Stimulated activated CD8-positive, alpha-beta memory T cell treated with anti-CD3 and anti-CD28 coated beads, Interleukin-7, amount 100 ng/mL, for 4 hours (primary cell): ENCODE results near the gene C1orf50.
"Not testable (repeated sequence)": the region's sequence is repeated elsewhere in the genome, so short reads cannot be mapped to it uniquely, and the experiment has no call there.

Experiments used
- DNase-seq, 2 donors: peaks; one replicate each; pipeline ENCODE4 v3.0.0-alpha.2; 2020; ENCODE audit warnings: low read depth in 2 of 2

C1orf50 gene

GRCh38 chr1:42766741-42767509, at the start of gene C1orf50, which contains the start of gene P3H1:
C1orf50 (plus strand) TSS chr1:42767249; CDS start chr1:42767312, 63 bp downstream.
P3H1 (minus strand) TSS chr1:42767028; CDS start chr1:42766971, 57 bp downstream.
- DNase-seq, result peak; percentile 99 to 100

GRCh38 chr1:42720868-42721267, 46.2 kb upstream of the C1orf50 start:
- no peak for DNase-seq

- DNase-seq, result no peak
These were observed 45.1 kb upstream of the C1orf50 start for GRCh38 chr1:42721926-42722325.

- DNase-seq, result not testable (repeated sequence)
These were observed 44.6 kb upstream of the C1orf50 start for GRCh38 chr1:42722403-42722802.

- DNase-seq, result no peak
These were observed 43.5 kb upstream of the C1orf50 start for GRCh38 chr1:42723511-42723910.

GRCh38 chr1:42725820-42726219, 41.2 kb upstream of the C1orf50 start:
- not testable (repeated sequence) for DNase-seq

- DNase-seq, result no peak
These were observed 37.0 kb upstream of the C1orf50 start for GRCh38 chr1:42730002-42730401.

- peak in 1 of 2 donors; percentile 18 for DNase-seq
These were observed 36.1 kb upstream of the C1orf50 start for GRCh38 chr1:42730988-42731387.

GRCh38 chr1:42731585-42731984, 35.5 kb upstream of the C1orf50 start:
- DNase-seq, result no peak

- DNase-seq, result no peak
These were observed 34.8 kb upstream of the C1orf50 start for GRCh38 chr1:42732126-42732680.

- no peak for DNase-seq
These were observed 33.4 kb upstream of the C1orf50 start for GRCh38 chr1:42733415-42734200.

GRCh38 chr1:42734201-42735035, 32.6 kb upstream of the C1orf50 start:
- DNase-seq, result no peak

- DNase-seq, result no peak
These were observed 32.0 kb upstream of the C1orf50 start for GRCh38 chr1:42735056-42735455.

GRCh38 chr1:42735477-42736105, 31.5 kb upstream of the C1orf50 start:
- no peak for DNase-seq

- DNase-seq, result no peak
These were observed 30.9 kb upstream of the C1orf50 start for GRCh38 chr1:42736152-42736551.

GRCh38 chr1:42736571-42737200, 30.4 kb upstream of the C1orf50 start:
- DNase-seq, result no peak

GRCh38 chr1:42737257-42737656, 29.8 kb upstream of the C1orf50 start:
- no peak for DNase-seq

- DNase-seq, result no peak
These were observed 28.9 kb upstream of the C1orf50 start for GRCh38 chr1:42737986-42738677.

GRCh38 chr1:42738678-42739226, 28.3 kb upstream of the C1orf50 start:
- DNase-seq, result no peak
